Glomerular endothelial cell (primary cell): ENCODE results near the gene MCF2L2. TPM values are rescaled to one million over a fixed set of nuclear protein-coding genes. Genes with fewer than 3 reads are reported as not detected.

Source experiments
- DNase-seq: peaks from one replicate; pipeline ENCODE4 v3.0.0-alpha.2; 2011; ENCODE audit warnings: low read depth, low spot score; ENCODE audit errors: extremely low read depth
- total RNA-seq: library from RNA; depleted of rRNA; stranded (reverse); fragments of >200 nt; gene quantifications from 2 replicates; pipeline ENCODE4 v1.2.3, GENCODE V29; 2015

The MCF2L2 gene
- total RNA-seq, 1 donor from 2014 or later: 3.6 TPM

DNA sequence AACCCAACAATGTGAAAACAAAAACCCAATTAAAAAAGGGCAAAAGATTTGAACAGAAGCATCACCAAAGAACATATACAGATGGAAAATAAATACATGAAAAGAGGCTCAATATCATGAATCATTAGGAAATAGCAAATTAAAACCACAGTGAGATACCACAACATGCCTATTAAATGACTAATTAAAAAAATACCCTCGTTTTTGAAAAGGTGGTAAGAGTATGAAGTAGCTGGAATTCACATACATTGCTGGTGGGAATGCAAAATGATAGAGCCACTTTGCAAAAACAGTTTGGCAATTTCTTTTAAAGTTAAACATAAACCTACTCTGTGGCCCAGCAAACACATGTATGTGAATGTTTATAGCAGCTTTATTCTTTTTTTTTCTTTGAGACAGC lies 99.6 kb downstream of the MCF2L2 start:
- DNase-seq: no peak

DNA sequence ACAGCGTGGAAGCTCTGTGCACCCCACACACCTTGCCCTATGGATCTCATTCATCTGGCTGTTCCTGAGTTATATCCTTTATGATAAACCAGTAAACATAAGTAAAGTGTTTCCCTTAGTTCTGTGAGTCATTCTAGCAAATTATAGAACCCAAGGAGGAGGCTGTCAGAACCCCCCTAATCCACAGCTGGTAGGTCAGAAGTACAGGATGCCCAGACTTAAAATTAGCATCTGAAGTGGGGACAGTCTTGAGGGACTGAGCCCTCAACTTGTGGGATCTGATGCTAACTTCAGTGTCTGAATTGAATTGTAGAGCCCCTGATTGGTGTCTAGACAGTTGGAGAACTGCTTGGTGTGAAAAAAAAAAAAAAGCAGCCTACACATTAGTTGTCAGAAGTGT lies 100.3 kb downstream of the MCF2L2 start:
- DNase-seq: no peak

DNA sequence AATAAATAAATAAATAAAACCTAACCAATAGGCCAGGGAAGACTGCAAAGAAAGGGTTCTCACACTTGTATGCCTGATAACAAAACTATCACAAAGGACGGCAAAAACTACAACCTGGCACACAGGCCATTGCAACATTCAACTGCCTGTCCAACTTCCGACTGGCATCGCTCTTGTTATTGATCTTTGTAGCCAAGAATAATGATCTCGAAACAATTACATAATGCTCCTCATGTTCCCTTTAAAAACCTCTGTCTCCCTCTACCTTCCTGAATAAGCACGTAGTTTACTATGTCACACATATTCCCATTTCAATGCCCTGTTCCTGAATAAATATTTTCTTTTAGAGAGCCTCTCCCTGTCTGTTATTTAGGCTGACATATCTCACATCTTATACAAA lies 101.1 kb downstream of the MCF2L2 start:
- DNase-seq: no peak

DNA sequence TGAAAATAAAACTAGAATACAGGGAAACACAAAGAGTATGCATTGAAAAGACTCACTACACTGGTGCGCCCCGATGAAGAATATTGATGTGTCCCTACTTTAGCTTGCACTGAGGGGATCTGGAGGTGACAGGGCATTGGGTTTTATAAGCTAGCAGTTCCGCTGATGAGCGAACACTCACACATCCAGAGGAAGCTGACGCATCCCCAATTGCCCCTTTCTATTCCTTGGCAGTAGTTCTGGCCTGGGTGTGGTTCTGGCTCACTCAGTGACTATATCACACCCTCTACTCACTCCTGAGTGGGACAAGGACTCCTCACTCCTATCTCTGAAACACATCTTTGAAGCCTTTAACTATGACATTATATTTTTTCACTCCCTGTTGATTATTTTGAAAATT lies 104.3 kb downstream of the MCF2L2 start:
- no peak for DNase-seq

DNA sequence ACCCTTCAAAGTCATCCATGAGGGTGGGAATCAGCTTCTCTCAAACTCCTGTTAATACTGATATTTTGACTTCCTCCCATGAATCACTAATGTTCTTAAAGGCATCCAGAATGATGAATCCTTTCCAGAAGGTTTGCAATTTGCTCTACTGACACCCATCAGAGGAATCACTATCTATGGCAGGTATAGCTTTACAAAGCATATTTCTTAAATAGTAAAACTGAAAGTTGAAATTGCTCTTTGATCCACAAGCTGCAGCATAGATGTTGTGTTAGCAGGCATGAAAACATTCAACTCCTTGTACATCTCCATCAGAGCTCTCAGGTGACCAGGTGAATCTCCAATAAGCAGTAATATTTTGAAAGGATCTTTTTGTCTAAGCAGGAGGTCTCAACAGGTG lies 109.0 kb downstream of the MCF2L2 start:
- DNase-seq: no peak

GRCh38 chr3:183318877-183319276 lies 109.5 kb downstream of the MCF2L2 start:
- no peak for DNase-seq

DNA sequence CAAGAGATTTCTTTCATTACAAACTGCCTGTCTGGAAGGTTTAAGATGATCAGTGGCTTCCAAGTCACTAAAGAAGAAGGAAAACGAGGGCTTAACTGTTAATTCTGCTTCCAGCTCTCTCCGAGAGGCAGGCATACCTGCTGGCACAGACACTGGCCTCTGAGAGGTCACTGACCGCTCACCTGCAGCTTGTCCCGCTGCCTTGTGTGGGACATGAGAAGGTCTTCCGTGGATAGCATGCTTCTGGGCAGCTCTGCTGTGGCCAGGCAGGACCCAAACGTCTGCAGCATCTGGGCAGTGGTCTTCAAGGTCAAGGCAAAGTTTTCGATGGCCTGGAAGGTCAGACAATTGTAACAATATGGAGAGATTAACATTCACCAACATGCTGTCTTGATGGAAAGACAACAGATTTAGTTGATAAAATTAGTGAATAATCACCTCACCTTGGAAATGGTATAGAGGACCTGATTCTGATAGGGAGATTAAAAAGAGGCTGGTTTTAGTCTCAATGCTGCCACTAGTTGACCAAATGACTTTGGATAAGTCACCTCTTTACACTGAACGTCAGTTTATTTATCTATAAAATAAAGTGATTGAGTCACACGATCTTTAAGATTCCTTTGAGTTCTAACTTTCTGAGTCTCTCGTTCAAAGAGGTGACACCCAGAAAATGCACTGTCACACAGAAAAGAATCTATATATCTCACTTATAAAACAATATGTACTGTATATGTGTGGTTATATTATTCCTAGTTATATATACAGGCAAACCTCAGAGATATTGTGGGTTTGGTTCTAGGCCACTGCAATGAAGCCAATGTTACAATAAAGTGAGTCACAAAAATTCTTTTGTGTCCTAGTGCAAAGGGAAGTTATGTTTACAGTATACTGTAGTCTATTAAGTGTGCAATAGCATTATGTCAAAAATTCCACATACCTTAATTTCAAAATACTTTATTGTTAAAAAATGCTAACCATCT lies 110.2 kb downstream of the MCF2L2 start:
- no peak for DNase-seq

DNA sequence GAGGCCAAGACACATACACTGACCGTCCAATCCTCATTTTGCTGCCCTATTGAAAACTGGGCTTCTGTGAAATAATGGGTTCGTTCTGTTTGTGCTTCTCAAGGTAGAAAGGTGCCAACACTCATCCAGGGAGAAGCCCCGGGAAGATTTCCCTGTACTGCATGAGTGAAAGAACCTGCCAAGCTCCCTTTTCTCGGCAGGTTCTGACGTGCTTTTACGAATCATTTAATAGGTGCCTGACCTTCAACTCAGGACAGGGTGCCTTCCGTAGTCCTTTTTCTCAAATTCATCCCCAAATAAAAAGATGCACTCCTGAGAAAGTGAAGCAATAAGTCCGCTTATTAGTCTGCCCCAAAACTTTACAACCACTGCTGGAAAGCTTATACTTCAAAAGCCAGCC lies 111.1 kb downstream of the MCF2L2 start:
- DNase-seq: no peak

DNA sequence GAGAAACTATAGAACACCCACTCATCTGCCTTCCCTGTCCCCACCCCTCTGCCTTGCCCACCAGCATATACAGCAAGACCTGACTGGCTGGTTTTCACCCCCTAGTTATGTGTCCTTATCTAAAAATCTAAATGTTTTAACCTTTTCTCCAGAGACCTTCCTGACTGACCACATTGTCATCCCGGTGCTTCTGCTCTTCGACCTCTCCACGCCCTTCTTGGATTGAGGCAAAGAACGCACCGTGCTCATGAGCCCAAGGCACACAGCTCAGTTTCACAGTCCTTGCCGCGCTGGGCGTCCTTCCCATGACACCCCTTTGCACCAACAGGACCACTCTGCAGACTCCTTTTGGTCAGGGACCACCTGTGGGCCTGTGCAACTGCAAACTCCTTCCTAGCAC lies 112.7 kb downstream of the MCF2L2 start:
- DNase-seq: no peak

DNA sequence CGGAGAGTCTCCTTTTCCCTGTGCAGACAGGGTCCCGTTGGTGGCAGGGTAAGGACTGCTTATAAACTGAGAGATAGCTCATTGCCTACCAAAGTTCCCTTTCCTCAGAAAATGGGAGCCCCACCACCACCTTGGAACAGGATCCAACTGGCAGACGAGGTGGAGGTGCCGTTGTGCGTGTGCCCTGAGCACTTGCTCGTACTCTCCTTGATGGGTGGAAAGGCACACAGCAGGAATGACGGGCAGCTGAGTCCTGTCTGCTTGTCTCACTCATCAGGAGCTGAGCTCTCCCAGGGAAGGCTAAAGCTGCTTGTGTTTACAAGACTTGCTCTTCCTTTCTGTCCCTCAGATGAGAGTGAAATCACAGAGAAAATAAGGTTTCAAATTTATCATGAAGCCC lies 114.7 kb downstream of the MCF2L2 start:
- no peak for DNase-seq

DNA sequence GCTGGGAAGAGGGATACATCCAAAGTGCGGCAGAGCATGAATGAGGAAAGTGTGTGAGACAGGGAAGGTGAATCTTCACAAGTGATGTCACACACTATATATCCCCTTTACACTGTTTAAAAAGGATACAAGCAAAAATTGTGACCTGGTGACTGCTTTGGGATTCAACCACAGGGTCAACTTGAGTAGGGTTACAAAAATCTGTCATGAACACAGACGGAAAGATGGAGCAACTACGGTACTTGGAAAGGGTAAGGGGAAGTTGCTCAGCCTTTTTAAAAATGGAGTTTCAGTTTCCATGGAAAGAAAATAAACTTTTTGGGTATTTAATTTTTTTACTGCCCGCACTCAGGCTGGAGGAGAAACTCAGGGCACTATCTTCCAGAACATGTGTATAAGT lies 115.1 kb downstream of the MCF2L2 start:
- DNase-seq: no peak

- no peak for DNase-seq
Observed at GRCh38 chr3:183312433-183312832, 116.0 kb downstream of the MCF2L2 start.

- no peak for DNase-seq
Observed at GRCh38 chr3:183310936-183311335, 117.5 kb downstream of the MCF2L2 start.

GRCh38 chr3:183309276-183309675 lies 119.1 kb downstream of the MCF2L2 start:
- DNase-seq: no peak

GRCh38 chr3:183308751-183309150 lies 119.7 kb downstream of the MCF2L2 start:
- no peak for DNase-seq

- DNase-seq: no peak
Observed at GRCh38 chr3:183307749-183308148, 120.7 kb downstream of the MCF2L2 start.

GRCh38 chr3:183306798-183307671 lies 121.4 kb downstream of the MCF2L2 start:
- no peak for DNase-seq

DNA sequence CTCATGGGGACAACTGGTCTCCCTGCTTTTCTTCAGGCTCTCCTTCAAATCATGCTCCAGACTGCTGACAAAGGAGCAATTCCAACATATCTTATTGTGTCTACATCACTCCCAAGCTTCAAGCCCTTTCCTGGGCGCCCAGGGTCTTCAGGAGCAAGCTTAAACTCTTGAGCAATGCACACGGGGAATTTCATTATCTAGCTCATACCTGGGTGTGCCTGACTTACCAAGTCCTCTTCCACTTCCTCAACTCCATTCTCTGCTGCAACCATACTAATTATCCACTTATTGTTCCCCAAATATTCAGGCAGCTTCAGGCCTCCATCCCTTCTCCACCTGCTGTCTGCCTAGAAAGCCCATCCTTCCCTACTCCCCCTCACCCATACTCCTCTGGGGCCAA lies 124.7 kb downstream of the MCF2L2 start:
- DNase-seq: no peak

GRCh38 chr3:183301937-183302580 lies 126.4 kb downstream of the MCF2L2 start:
- no peak for DNase-seq

DNA sequence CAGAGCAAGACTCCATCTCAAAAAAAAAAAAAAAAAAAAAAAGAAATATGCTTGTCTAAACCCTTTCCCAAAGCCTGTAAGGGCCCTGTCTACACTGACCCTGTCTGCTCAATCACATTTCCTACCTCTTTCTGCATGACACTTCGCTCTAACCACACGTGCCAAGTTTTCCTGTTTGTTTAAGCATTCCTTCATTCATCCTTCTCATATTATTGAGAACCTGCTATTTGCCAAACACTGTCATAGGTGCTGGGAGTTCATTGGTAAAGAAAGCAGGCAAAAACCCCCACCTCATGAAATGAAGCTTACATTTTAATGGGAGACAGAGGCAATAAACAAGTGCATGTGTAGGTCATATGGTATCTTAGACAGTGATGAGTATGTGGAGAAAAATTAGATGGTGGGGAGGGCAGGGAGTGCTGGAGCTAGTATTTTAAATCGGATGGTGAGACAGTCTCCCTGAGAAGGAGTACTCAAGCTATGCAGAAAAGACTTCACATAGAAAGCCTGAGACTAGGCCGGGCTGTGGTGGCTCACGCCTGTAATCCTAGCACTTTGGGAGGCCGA lies 127.3 kb downstream of the MCF2L2 start:
- no peak for DNase-seq

- no peak for DNase-seq
Observed at GRCh38 chr3:183299976-183300375, 128.4 kb downstream of the MCF2L2 start.
